HTERT RPE-1 (cell line): ENCODE measurements around the gene ART4.

Experiments used
- in situ Hi-C: fragments of 300-500 bp; cut with MboI; formaldehyde crosslinking; loops from 4 replicates; pipeline ENCODE4 v1.14.3; 2020; ENCODE audit warnings: low sequenced_read_pairs

The ART4 gene, protein sequence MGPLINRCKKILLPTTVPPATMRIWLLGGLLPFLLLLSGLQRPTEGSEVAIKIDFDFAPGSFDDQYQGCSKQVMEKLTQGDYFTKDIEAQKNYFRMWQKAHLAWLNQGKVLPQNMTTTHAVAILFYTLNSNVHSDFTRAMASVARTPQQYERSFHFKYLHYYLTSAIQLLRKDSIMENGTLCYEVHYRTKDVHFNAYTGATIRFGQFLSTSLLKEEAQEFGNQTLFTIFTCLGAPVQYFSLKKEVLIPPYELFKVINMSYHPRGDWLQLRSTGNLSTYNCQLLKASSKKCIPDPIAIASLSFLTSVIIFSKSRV

DNA sequence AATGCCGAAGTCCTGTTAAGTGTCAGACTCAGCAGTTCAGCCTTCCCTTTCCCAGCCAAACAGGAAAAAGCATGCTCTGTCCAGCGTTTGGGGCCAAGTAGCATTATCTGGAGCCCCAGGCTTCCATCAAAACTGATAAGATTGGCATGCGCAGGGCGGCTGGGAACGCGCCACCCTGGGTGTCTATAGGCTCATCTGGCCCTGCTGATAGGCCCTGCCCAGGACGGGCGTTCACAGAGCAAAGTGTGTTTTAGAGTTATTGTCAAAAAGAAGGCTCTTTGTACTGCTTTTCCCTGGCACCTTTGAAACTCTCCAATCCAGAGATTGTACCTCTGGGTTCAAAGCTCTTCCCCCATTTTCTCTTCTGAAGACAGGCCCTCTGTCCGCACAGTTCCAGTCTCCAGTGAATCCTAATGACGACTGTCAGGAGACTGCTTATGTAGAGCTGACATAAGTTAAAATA, at the start of gene ART4:
Gene ART4 (minus strand): TSS at position 102 of the 463 bp plus-strand sequence. CDS start 413 bp downstream, outside the sequence.
- in situ Hi-C loops: no loop called here

DNA sequence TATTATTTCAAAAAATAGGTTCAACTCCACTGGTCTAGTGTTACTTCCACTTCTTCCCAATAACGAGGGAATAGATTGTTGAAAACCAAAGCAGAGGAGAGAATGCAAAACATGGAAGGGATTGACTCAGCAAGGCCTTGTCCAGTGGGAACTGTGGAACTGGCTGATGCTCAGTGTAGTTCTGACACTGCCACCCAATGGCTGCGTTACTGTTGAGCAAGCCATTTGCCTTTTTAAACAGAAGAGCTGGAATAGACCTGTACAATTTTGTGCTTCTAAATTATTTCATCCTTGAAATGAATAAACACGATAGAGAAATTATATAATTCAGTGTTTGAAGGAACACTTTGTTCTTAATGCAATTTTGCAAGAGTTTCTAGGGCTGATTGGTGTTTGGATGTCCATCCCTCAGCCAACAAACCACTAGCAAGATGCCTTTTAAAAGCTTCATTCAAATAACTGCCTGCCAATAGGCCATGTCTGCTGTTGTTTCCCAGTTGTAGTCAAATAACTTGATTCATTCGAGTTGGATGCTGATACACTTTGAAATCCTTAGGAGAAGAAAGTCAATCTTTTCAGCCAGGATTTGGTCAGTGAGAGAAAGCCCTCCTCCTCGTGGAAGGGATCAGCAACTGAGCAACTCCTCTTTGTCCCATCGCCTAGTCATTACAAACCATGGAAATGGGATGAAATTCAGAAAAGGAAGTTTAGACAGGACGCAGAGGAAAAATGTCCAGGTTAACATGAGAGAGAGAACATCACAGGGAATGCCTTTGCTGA, 49.6 kb upstream of the ART4 start:
- in situ Hi-C loops: no loop called here

DNA sequence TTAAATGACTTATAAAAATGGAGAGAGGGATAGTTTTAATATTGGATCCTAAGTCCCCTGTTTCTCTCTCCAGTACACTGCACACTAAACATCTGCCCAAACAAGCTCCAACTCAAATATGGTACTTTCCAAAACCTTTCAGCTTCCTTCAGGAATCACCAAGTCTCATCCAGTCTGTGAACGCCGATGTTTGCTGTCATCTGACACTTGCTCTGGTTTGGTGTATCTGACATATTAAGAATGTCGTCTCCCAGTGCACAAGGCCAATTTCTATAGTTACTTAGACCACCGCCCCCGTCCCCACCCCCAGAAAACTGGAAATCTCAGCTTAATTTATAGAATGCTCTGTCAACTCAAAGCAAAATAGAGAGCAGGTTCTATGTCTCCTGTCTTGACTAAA, 47.4 kb upstream of the ART4 start:
- in situ Hi-C loops: no loop called here

DNA sequence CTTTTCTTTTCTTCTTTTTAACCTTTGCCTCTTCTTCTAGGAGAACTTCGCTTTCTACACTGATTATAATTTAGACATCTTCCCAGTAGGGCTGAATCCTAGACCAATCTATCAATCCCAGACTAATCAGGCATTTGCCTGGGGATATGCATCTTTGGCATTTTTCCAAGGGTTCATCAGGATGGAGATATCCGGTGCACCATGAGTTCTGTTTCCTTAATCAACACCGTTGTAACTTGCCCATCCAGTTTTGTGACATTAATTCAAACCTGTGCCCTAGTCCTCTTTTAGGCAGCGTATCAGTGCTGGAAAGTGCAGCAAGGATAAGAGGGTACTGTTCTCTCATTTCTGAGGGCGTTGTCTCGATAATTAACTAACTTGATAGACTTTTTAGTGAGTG, 42.9 kb upstream of the ART4 start:
- in situ Hi-C loops: no loop called here

DNA sequence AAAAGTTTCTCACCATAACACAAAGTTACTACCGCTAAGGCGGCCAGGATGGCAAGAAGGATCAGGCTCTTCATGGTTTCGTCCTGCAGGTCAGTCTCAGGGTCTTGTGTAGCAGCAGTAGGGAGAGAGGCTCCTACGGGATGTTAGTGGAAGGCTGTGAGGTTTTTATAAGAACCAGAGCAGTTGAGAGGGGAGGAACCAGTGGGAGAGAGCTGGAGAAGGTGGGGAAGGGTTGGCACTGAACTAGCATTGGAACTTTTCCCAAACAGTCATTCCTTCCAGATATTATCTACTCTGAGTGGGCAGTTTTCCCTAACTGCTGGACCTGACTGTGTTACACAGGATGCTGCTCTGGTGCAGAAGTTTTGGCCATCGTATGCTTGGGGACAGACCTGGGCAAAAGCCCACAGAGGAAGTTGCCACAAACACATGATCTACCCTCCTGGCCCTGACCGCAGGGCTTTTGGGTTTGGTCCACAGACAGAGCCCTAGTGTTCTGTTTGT, 42.4 kb upstream of the ART4 start, which contains the start of gene MGP:
Gene MGP (minus strand): TSS at position 137 of the 504 bp plus-strand sequence. CDS start 63 bp downstream, at position 74.
- in situ Hi-C loops: no loop called here

DNA sequence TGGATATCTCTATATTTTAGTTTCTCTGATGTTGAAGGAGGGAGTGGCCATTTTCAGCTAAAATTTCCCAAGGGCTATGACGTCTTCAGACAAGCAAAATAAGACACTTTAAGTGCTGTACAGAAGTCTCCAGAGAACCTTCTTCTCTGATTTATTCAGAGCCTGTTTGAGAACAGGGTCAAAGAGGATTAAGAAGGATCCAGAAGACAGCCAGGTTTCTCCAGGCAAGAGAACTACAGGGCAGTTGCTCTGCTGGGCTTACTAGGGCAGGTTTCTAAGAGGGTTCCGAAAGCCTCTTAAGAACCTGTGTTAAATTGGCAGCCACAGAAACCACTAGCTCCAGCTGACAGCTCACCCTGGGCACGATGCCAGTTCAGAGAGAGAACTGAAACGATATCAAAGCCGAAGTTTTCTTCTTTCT, 41.1 kb upstream of the ART4 start:
- in situ Hi-C loops: no loop called here

DNA sequence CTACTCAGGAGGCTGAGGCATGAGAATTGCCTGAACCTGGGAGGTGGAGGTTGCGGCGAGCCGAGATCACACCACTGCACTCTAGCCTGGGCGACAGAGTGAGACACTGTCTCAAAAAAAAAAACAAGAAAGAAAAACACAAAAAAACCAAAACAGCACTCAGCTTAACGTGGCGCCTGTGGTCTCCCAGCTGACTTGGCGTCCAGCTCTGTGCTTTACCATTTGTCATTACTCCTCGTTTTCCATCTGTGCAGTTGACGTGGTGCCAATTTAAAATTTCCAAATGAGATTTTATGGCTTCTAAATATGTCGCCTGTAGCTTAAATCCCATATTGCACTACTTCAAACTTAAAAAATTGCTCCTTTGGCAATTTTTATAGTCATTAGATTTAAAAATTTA, 40.4 kb upstream of the ART4 start:
- in situ Hi-C loops: no loop called here

DNA sequence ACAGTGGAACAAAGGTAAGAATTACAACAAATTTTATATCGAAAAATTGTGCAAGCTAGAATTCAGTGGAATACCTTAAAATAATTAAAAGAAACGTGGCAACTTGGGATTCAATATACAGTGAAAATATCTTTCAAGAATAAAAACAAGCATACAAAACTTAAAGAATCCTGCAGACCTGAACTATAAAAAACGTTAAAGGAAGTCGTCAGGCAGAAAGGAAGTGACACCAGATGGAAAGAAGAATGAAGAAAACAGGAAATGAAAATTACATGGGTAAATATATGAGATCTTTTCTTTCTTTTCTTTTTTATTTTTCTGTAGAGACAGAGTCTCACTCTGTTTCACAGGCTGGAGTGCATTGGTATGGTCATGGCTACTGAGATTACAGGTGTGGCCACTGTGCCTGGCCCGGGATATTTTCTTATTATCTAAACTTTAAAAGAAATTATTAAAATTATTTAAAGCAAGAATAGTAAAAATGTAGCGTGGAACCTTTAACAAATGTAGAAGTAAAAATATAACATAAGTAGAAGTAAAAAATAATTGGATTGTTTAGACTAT, 37.6 kb upstream of the ART4 start:
- in situ Hi-C loops: no loop called here

DNA sequence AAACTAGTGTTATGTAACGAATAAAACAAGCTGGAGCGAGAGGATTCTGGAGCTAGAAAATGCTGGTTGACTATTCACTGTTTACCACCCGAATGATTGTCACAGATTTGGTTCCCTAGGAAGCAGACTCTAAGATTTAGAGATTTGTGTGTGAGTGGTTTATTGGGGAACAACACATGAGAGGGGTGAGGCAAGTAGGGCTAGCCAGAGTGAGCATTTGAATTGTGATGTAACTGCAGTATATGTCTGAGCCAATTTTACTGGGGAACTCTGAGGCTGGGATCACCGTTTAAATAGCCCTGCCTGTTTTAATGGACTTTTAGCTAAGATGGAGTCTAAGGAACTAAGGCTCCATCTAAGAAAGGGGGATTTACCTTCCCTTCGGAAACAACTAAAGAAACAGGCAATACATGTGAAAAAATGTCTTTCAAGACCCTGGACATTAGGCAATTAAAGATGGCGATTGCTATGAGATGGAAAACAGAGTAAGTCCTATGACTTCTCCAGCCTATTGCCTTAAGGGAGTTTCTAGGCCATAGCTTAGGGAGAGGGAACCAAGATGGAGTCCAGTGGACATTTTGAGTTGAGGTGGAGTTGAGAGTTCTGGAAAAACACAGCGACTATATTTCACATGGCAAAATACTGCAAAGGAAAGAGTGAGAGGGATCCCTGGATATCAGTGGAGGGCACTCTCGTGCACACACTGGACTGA, 36.1 kb upstream of the ART4 start:
- in situ Hi-C loops: no loop called here

DNA sequence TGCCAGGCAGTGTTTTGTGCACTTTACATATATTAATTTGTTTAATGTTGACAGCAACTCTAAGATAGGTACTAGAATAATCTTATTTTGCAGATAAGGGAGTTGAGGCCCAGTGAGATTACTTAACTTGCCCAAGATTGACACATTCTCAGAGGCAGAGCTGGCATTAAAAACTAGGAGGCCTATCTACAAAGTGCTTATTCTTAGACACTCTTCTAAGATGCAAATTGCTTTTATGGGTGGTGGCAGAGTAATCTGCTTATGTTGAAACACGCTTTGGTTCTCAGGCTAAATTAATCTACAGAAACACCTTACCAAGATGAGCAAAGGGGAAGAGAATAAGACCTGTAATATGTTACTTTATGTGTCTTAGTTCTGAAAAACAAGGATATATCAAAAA, 35.2 kb upstream of the ART4 start:
- in situ Hi-C loops: no loop called here

DNA sequence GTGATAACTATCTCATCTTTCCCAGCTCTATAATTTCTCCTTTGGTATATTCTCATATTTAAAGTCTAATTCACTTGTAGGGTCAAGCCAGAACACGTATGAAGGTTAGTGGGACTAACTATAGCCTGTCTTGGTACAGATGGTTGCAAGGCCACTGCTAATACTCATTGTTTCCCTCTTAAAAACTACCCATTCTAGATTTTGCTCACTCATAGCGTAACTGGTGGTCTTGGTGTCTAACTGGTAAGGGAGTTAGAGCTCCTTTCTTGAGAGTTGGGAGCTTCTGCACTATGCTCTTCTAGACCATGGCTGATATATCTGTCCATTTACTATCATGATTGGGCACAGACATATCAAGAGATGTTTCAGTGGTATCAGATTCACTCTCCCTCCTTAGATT, 33.5 kb upstream of the ART4 start:
- in situ Hi-C loops: no loop called here

DNA sequence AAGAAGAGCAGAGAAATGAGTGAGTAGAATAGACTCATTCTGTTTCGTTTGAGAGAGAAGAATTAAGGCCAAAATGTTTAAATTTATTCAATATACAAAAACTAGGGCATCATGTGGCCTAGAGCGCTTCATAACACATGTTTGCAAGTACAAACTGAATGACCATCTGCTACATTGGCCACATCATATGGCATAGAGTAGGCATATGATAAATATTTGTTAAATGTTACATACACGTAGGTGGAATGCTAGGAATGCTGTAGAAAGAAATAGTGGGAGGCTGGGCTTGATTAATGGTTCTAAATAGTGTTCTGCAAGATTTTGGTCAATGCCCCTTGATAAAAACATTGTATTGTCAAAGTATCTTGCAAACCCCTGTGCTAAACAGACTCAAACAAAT, 31.6 kb upstream of the ART4 start:
- in situ Hi-C loops: no loop called here

DNA sequence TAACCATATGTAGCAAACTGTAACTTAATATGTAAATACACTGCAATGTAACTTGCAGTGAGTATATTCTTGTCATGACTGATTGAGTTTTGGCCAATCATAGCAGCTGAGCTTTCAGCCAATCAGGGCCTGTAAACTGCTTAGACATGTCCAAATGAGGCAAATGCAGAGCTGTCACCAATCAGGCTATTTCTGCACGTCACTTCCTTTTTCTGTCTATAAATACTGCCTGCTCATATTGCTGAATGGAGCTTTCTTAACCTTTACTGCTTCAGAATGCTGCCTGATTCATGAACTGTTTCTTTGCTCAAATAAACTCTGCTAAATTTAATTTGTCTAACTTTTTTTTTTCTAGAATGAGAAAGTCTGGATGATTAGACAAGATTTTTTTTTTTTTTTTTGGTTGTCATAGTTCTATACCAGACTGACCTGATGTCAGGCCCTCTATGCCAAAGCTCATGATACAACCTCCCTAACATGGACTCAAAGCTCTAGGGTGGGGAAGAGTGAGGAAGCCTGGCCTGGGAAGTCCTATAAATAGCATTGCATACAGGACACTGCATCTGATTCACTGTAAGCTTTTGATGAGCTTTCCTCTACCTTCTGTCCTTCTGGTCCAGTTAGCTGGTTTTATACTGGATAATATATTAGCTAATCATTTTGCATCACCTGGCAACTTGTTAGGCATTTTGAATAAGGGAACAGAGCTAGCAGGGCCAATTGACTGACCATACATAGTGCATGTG, 30.3 kb upstream of the ART4 start:
- in situ Hi-C loops: no loop called here

DNA sequence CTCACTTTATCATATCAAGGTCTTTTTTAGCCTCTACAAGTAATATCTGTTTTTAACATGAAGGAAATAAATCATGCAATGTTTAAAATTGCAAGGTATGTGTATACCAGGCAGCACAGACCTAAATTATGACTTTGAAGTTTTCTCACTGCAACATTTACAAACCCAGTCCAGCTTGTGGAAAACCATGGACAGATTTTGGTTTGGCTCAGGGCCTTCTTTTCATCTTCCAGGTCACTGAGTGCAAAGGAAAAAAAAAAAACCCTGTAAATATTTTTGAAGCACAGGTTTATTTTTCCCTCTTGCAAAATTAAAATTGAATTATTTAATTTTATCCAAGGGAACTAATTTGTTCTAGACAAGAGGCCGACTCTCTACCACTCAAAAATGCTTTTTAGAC, 28.6 kb upstream of the ART4 start:
- in situ Hi-C loops: no loop called here

DNA sequence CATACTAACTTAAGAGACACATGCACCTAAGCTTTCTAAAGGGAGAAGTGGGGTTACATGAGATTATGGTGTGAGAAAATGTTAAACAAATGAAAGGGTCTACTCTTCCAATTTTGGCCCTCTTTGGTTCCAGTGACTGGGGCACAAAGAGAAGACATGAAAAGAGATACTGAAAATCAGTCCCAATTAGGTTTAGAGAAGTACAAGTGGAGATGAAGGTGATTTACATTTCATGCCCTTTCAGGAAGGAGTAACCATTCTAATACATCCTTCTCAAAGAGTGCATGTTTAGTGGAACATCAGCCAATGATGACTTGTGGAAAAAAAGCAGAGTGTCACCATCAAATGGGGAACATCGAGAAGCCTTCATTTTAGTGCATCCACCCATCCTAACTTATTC, 27.9 kb upstream of the ART4 start:
- in situ Hi-C loops: no loop called here

DNA sequence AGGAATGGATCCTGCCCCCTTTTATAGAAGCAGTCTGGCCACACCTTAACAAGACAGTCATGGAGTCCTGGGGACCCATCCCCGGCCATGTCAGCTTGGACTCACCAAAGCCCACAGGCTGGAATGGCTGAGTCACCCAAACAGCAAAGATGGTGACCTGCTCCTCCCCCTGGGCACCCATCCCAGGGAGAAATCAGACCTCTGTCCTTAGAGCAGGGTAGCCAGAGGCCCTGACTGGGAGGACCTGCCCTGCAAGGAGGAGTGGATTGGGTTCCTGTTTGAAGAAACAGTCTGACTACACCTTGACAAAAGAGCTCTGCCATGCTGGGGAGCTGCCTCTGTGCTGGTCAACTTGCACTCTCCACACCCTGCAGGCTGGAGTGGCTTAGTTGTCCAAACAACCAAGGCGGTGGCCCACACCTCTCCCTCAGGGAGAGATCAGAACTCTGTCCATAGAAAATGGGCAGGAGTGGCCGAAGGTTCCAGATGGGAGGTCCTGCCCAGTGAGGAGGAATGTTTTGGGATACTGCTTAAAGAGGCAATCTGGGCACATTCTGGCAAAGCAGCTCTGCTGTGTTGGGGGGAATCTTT, 25.7 kb upstream of the ART4 start:
- in situ Hi-C loops: no loop called here

DNA sequence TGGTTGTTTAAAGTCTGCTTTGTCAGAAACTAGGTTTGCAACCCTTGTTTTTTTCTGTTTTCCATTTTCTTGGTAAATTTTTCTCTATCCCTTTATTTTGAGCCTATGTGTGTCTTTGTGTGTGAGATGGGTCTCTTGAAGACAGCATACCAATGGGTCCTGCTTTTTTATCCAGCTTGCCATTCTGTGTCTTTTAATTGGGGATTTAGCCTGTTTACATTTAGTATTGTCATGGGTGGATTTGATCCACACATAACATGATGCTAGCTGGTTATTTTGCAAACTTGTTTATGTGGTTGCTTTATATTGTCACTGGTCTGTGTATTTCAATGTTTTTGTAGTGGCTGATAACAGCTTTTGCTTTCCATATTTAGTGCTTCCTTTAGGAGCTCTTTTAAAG, 17.2 kb upstream of the ART4 start:
- in situ Hi-C loops: no loop called here

DNA sequence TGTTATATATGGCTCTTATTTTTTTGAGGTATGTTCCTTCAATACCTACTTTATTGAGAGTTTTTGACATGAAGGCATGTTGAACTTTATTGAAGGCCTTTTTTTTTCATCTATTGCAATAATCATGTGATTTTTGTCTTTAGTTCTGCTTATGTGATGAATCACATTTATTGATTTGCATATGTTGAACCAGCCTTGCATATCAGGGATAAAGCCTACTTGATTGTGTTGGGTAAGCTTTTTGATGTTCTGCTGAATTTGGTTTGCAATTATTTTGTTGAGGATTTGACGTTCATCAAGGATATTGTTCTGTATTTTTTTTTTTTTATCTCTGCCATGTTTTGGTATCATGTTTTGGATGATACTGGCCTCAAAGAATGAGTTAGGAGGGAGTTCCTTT, 15.2 kb upstream of the ART4 start:
- in situ Hi-C loops: no loop called here

DNA sequence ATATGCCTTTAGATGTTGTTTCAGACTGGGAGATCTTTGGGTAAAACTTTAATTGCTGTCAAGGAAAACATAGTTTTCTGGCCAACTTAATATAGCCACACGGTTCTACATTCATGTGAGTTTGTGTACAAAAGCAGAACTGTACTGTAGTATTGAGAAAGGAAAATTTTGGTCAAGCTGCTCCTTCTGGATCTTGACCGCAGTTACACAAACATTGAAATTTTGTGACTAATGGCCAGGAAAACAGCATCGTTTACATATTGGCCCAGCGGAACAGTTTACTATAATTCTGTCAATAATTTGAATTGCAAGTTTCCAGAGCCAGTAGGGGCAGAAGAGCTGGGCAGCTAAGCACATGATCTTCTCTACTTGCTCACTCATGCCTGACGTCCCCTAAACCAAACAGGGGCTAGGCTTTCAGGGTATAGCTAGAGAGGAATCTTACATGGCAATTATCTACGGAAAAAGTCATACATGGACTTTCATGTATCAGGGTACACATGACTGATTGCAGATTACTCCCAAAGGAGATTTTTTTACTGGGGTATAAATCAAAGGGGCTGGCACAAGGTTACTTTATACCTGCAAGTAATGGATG, 11.4 kb upstream of the ART4 start:
- in situ Hi-C loops: no loop called here

DNA sequence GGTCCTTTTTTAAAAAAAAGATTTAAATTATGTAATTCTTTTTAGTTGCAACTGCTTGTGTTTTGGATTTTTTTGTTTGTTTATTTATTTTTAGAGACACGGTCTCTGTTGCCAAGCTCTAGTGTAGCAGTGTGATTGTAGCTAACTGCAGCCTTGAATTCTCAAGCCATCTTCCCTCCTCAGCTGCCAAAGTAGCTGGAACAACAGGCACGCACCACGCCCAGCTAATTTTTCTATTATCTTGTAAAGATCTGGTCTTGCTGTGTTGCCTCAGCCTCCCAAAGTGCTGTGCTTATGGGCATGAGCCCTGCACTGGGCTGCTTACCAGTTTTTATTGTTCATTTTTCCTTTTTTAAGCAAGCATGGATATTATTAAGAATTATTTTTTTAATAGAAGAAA, 10.6 kb upstream of the ART4 start:
- in situ Hi-C loops: no loop called here
